H1 (cell line): ENCODE data around the gene BRD3OS. TPM values are rescaled to one million over a fixed set of nuclear protein-coding genes. Genes with fewer than 3 reads are reported as not detected.

Source experiments
- JUN ChIP-seq: IDR thresholded peaks from 2 replicates; pipeline ENCODE4 v1.6.1; 2011; ENCODE audit warnings: low read depth, mild to moderate bottlenecking, improper control_type of control experiment, low read length
- SUZ12 ChIP-seq: fragments of 200-600 bp; sonication (generic); IDR thresholded peaks from 2 replicates; pipeline ENCODE4 v1.6.1; 2012; ENCODE audit warnings: mild to moderate bottlenecking, inconsistent platforms, low read length, moderate library complexity, mixed read lengths
- YY1 ChIP-seq: IDR thresholded peaks from 2 replicates; pipeline ENCODE4 v1.6.1; 2011; ENCODE audit warnings: low read depth, mild to moderate bottlenecking, low read length
- polyA plus RNA-seq, 7 experiments: library from polyadenylated mRNA; depleted of rRNA in 3 of 7; stranded (reverse) in 5 of 7; unstranded in 2 of 7; fragments of >200 nt in 5 of 7; fragments of 200-250 nt in 2 of 7; gene quantifications; 1 replicate in 5 of 7; 2 replicates in 1 of 7; 4 replicates in 1 of 7; pipeline versions ENCODE4 v1.2.1 to v1.2.3, GENCODE V29; 2011 to 2013; ENCODE audit warnings: missing spikeins in 2 of 7, mixed read lengths in 2 of 7
- total RNA-seq: library from RNA; stranded (reverse); fragmentation: NEBNext Ultra II Directional; extraction: Animal tissue kit (Norgen Biotek cat#: 25700); gene quantifications from 2 replicates; pipeline ENCODE4 v1.2.1, GENCODE V29; 2021

The BRD3OS gene
- total and polyA plus RNA-seq, 2 of the 8 experiments (the other 6 are each of a cell fraction or from before 2014, with no cell fraction given), result 12.7 to 20.2 TPM

GRCh38 chr9:134052491-134052890 lies 27.2 kb downstream of the BRD3OS start (continued):
- TF ChIP-seq YY1 (no peak), JUN (no peak), SUZ12 (no peak)
